SK-N-SH (cell line): ENCODE results near the gene ARF1. TPM values are rescaled to one million over a fixed set of nuclear protein-coding genes. Genes with fewer than 3 reads are reported as not detected.

Source experiments
- CTCF ChIA-PET: fragments of 300-600, 350-600 bp; formaldehyde crosslinking; extraction: SDS; loops from one replicate; lab custom pipeline; 2021; lab: Yijun Ruan, JAX
- POLR2A ChIA-PET: fragments of 350-600 bp; sonication (Branson Sonifier 250); formaldehyde crosslinking; extraction: SDS; loops from one replicate; lab custom pipeline; 2020; ENCODE audit warnings: antibody characterized with exemption, inconsistent platforms; lab: Yijun Ruan, JAX
- DNase-seq: peaks from one replicate; pipeline ENCODE4 v3.0.0; 2012
- H2AFZ ChIP-seq: fragments of 200-600 bp; sonication (generic); 2 replicates; pipeline ENCODE4 v1.8.1; 2016; ENCODE audit warnings: antibody characterized with exemption, mild to moderate bottlenecking, low read depth
- H3F3A ChIP-seq: fragments of 200-600 bp; sonication (generic); replicated peaks from 2 replicates; pipeline ENCODE3; 2016; ENCODE audit warnings: antibody characterized with exemption, mild to moderate bottlenecking; ENCODE audit not compliant: insufficient read depth
- H3K27ac ChIP-seq, 2 experiments: fragments of 200-500 bp in 1 of 2; fragments of 200-600 bp in 1 of 2; sonication (Bioruptor generic) in 1 of 2; sonication (generic), shearing (Covaris generic) in 1 of 2; 2 replicates each; pipeline versions ENCODE4 v1.5.1 to v1.6.1; 2014 to 2016; ENCODE audit warnings: low read depth in 2 of 2, inconsistent platforms in 1 of 2, low read length in 1 of 2, mild to moderate bottlenecking in 1 of 2, mixed read lengths in 1 of 2
- H3K27me3 ChIP-seq: fragments of 200-600 bp; sonication (generic), shearing (Covaris generic); 2 replicates; pipeline ENCODE4 v1.6.1; 2016; ENCODE audit warnings: mixed run types; ENCODE audit not compliant: insufficient read depth
- H3K36me3 ChIP-seq, 2 experiments: fragments of 200-500 bp in 1 of 2; fragments of 200-600 bp in 1 of 2; sonication (Bioruptor generic) in 1 of 2; sonication (generic) in 1 of 2; replicated peaks in 1 of 2; 2 replicates each; pipeline versions ENCODE3 to v1.5.1; 2014 to 2016; ENCODE audit warnings: low read length in 1 of 2, mild to moderate bottlenecking in 1 of 2; ENCODE audit not compliant: insufficient read depth in 2 of 2, control insufficient read depth in 1 of 2
- H3K4me1 ChIP-seq, 2 experiments: fragments of 200-500 bp in 1 of 2; fragments of 200-600 bp in 1 of 2; sonication (Bioruptor generic) in 1 of 2; sonication (generic), shearing (Covaris generic) in 1 of 2; 2 replicates each; pipeline versions ENCODE4 v1.5.1 to v1.6.1; 2014 to 2016; ENCODE audit warnings: low read depth in 1 of 2, low read length in 1 of 2, mixed run types in 1 of 2; ENCODE audit not compliant: insufficient read depth in 2 of 2, control insufficient read depth in 1 of 2
- H3K4me2 ChIP-seq: fragments of 200-600 bp; sonication (generic), shearing (Covaris generic); 2 replicates; pipeline ENCODE4 v1.6.1; 2017; ENCODE audit warnings: mixed run types
- H3K4me3 ChIP-seq, 2 experiments: fragments of 200-500 bp in 1 of 2; fragments of 200-600 bp in 1 of 2; sonication (Bioruptor generic) in 1 of 2; sonication (generic), shearing (Covaris generic) in 1 of 2; 2 replicates each; pipeline versions ENCODE4 v1.5.1 to v1.8.1; 2014 to 2016; ENCODE audit warnings: low read depth in 2 of 2, inconsistent platforms in 1 of 2, low read length in 1 of 2, mild to moderate bottlenecking in 1 of 2, mixed read lengths in 1 of 2, moderate library complexity in 1 of 2
- H3K79me2 ChIP-seq: fragments of 200-600 bp; sonication (generic); 2 replicates; pipeline ENCODE4 v1.8.1; 2017; ENCODE audit warnings: mild to moderate bottlenecking; ENCODE audit not compliant: insufficient read depth
- H3K9ac ChIP-seq: fragments of 200-600 bp; sonication (generic); 2 replicates; pipeline ENCODE4 v1.6.1; 2017; ENCODE audit warnings: mixed run types
- H3K9me2 ChIP-seq: fragments of 200-600 bp; sonication (generic); 2 replicates; pipeline ENCODE4 v1.6.1; 2017; ENCODE audit warnings: mixed run types
- H3K9me3 ChIP-seq: fragments of 200-600 bp; sonication (generic); 2 replicates; pipeline ENCODE4 v1.6.1; 2017; ENCODE audit warnings: mixed run types, mild to moderate bottlenecking, moderate library complexity
- H4K20me1 ChIP-seq: fragments of 200-600 bp; sonication (generic); 2 replicates; pipeline ENCODE4 v1.6.1; 2017; ENCODE audit warnings: mild to moderate bottlenecking, mixed run types; ENCODE audit not compliant: insufficient read depth
- EZH2phosphoT487 ChIP-seq: fragments of 200-600 bp; sonication (generic); IDR thresholded peaks from 2 replicates; pipeline ENCODE4 v1.6.1; 2017; ENCODE audit warnings: low read depth, mixed run types, mild to moderate bottlenecking, antibody characterized with exemption, moderate library complexity, borderline replicate concordance
- FOSL2 ChIP-seq: IDR thresholded peaks from 2 replicates; pipeline ENCODE4 v1.4.0; 2012; ENCODE audit warnings: low read depth, mild to moderate bottlenecking, moderate library complexity, borderline replicate concordance
- FOXJ3 ChIP-seq: sonication (generic); formaldehyde crosslinking; IDR thresholded peaks from 2 replicates; pipeline ENCODE4 v1.5.1; 2020; ENCODE audit warnings: mild to moderate bottlenecking, missing genetic modification reagents
- GABPA ChIP-seq: IDR thresholded peaks from 2 replicates; pipeline ENCODE4 v1.4.0; 2012; ENCODE audit warnings: low read depth, mild to moderate bottlenecking
- NFIC ChIP-seq: IDR thresholded peaks from 2 replicates; pipeline ENCODE4 v1.4.0; 2012; ENCODE audit warnings: borderline replicate concordance
- NRF1 ChIP-seq: IDR thresholded peaks from 2 replicates; pipeline ENCODE4 v1.6.1; 2012; ENCODE audit warnings: low read depth, mild to moderate bottlenecking, low read length
- PBX3 ChIP-seq: IDR thresholded peaks from 2 replicates; pipeline ENCODE4; 2012
- POLR2AphosphoS5 ChIP-seq: IDR thresholded peaks from 2 replicates; pipeline ENCODE4 v1.6.1; 2012; ENCODE audit warnings: low read depth, low read length
- RAD21 ChIP-seq: IDR thresholded peaks from 2 replicates; pipeline ENCODE4 v1.6.1; 2012; ENCODE audit warnings: mild to moderate bottlenecking, low read length
- RCOR1 ChIP-seq: fragments of 150-350 bp; IDR thresholded peaks from 2 replicates; pipeline ENCODE4 v1.6.1; 2017; ENCODE audit warnings: antibody characterized with exemption, low read length
- RFX5 ChIP-seq: IDR thresholded peaks from 2 replicates; pipeline ENCODE4 v1.6.1; 2012; ENCODE audit warnings: mild to moderate bottlenecking, improper control_type of control experiment, low read length
- TAF1 ChIP-seq: IDR thresholded peaks from 2 replicates; pipeline ENCODE4 v1.6.1; 2012; ENCODE audit warnings: low read depth, mild to moderate bottlenecking, low read length, moderate library complexity, borderline replicate concordance
- TCF12 ChIP-seq: IDR thresholded peaks from 2 replicates; pipeline ENCODE4 v1.4.0; 2012
- USF2 ChIP-seq: fragments of 150-350 bp; IDR thresholded peaks from 2 replicates; pipeline ENCODE4 v1.6.1; 2017; ENCODE audit warnings: antibody characterized with exemption, low read length, low read depth, borderline replicate concordance
- WGBS: methylation state at CpG from one replicate; pipeline ENCODE4 v1.1.6; 2017; ENCODE audit warnings: low lambda C conversion rate; 5-methylcytosine and 5-hydroxymethylcytosine counted together
- polyA plus RNA-seq, 3 experiments: library from polyadenylated mRNA; depleted of rRNA; stranded (reverse); fragments of >200 nt; gene quantifications; 2 replicates each; pipeline ENCODE4 v1.2.3, GENCODE V29; 2012

The ARF1 gene
- polyA plus RNA-seq, 1 of the 3 experiments (the other 2 are of a cell fraction): 713 TPM

GRCh38 chr1:228147151-228147693, 64.7 kb downstream of the ARF1 start:
- Histone ChIP-seq H3K27ac (no peak overlapping the region), H3K9me2 (no peaks in the 10 kb centered on the region), H3K79me2 (peaks cover 48% of the 10 kb centered on the region), H3K36me3 (peaks cover 0 to 36% of the 10 kb centered on the region in 2 experiments), H3F3A (no peaks in the 10 kb centered on the region), H2AFZ (no peak overlapping the region), H3K27me3 (no peaks in the 10 kb centered on the region), H3K4me1 (peaks cover 12 to 20% of the 10 kb centered on the region in 2 experiments; a peak in 2 of 4 replicates), H3K9me3 (no peaks in the 10 kb centered on the region), H3K4me3 (no peak overlapping the region), H4K20me1 (peaks cover 54% of the 10 kb centered on the region), H3K9ac (no peak overlapping the region), H3K4me2 (no peak overlapping the region)
- ChIA-PET POLR2A (no interaction called here), CTCF (interaction anchor here (5.4 kb wide), 1 partner anchor 19 kb away, joined by 24 read pairs; the partner anchor contains the start of gene IBA57)
- 100% methylated on average over 2 of the region's 20 CpGs for WGBS
- peak; percentile 22 for DNase-seq
- no peak for TF ChIP-seq TAF1
- TF ChIP-seq FOSL2: no peak
- TF ChIP-seq POLR2AphosphoS5: no peak
- no peak for TF ChIP-seq RCOR1
- no peak for TF ChIP-seq EZH2phosphoT487
- no peak for TF ChIP-seq GABPA
- TF ChIP-seq TCF12: no peak
- TF ChIP-seq RFX5: no peak
- no peak for TF ChIP-seq NFIC
- no peak for TF ChIP-seq USF2

GRCh38 chr1:228147768-228148167, 65.3 kb downstream of the ARF1 start:
- H3K27me3 ChIP-seq: no peaks in the 10 kb centered on the region
- H3K9me3 ChIP-seq: no peaks in the 10 kb centered on the region
- 90% methylated on average over 4 of the region's 4 CpGs for WGBS
- ChIA-PET CTCF (interaction anchor here (1.2 kb wide), 1 partner anchor 17 kb away, joined by 3 read pairs; the partner anchor contains the start of gene IBA57), POLR2A (no interaction called here)
- no peaks in the 10 kb centered on the region for H3K9me2 ChIP-seq
- H3K4me3 ChIP-seq: no peak overlapping the region
- TF ChIP-seq FOXJ3 (CRISPR knock-in tag) (no peak), RAD21 (no peak), NRF1 (no peak), GABPA (no peak), PBX3 (no peak)
- peaks cover 7 to 16% of the 10 kb centered on the region in 2 experiments; a peak in 2 of 4 replicates for H3K4me1 ChIP-seq
- H2AFZ ChIP-seq: no peak overlapping the region
- no peak overlapping the region for H3K9ac ChIP-seq
- peaks cover 49% of the 10 kb centered on the region for H4K20me1 ChIP-seq
- no peak overlapping the region for H3K4me2 ChIP-seq
- H3K79me2 ChIP-seq: peaks cover 43% of the 10 kb centered on the region
- no peak overlapping the region for H3K27ac ChIP-seq
- H3K36me3 ChIP-seq: peaks cover 0 to 36% of the 10 kb centered on the region in 2 experiments
- H3F3A ChIP-seq: no peaks in the 10 kb centered on the region
- DNase-seq: peak; percentile 8
